Activated naive CD8-positive, alpha-beta T cell treated with anti-CD3 and anti-CD28 coated beads, Interleukin-2, amount 50 U/mL, for 24 hours (primary cell): Measurements from ENCODE around the gene RARRES2.

Experiments used
- ATAC-seq: fragments of 150-1000 bp; cut with Tn5 transposase; one replicate; pipeline ENCODE4 v1.10.0; 2021
- DNase-seq: peaks from one replicate; pipeline ENCODE4 v3.0.0; 2021
- H3K27ac Mint-ChIP-seq: one replicate; pipeline ENCODE4 v1.8.0; 2021; ENCODE audit warnings: mild to moderate bottlenecking, mixed read lengths
- H3K27me3 Mint-ChIP-seq: one replicate; pipeline ENCODE4 v1.8.0; 2021; ENCODE audit warnings: mixed read lengths
- H3K36me3 Mint-ChIP-seq: one replicate; pipeline ENCODE4 v1.8.0; 2021; ENCODE audit warnings: low read depth, mixed read lengths
- H3K4me1 Mint-ChIP-seq: one replicate; pipeline ENCODE4 v1.8.0; 2021; ENCODE audit warnings: mixed read lengths
- H3K4me3 Mint-ChIP-seq: one replicate; pipeline ENCODE4 v1.8.0; 2021; ENCODE audit warnings: mild to moderate bottlenecking, moderate library complexity, mixed read lengths
- H3K9me3 Mint-ChIP-seq: one replicate; pipeline ENCODE4 v1.8.0; 2021; ENCODE audit warnings: mixed read lengths

Gene RARRES2

GRCh38 chr7:150340875-150341262 is 560 bp downstream of the RARRES2 start:
- Mint-ChIP-seq H3K27ac (no peak overlapping the region), H3K4me1 (peaks cover 9% of the 10 kb centered on the region), H3K9me3 (no peaks in the 10 kb centered on the region), H3K27me3 (peaks cover 39% of the 10 kb centered on the region), H3K36me3 (peaks cover 4% of the 10 kb centered on the region), H3K4me3 (no peak overlapping the region)
- no peak for ATAC-seq
- DNase-seq: no peak

GRCh38 chr7:150340024-150340749 is 1.2 kb downstream of the RARRES2 start:
- Mint-ChIP-seq H3K27me3 (peaks cover 37% of the 10 kb centered on the region), H3K4me1 (peaks cover 9% of the 10 kb centered on the region), H3K36me3 (peaks cover 4% of the 10 kb centered on the region), H3K27ac (no peak overlapping the region), H3K9me3 (no peaks in the 10 kb centered on the region), H3K4me3 (no peak overlapping the region)
- DNase-seq (peak; percentile 26), ATAC-seq (peak; percentile 44)

- H3K36me3 Mint-ChIP-seq: peaks cover 4% of the 10 kb centered on the region
- no peak overlapping the region for H3K27ac Mint-ChIP-seq
- no peak for ATAC-seq
- no peak for DNase-seq
- no peaks in the 10 kb centered on the region for H3K9me3 Mint-ChIP-seq
- H3K4me3 Mint-ChIP-seq: no peak overlapping the region
- peaks cover 9% of the 10 kb centered on the region for H3K4me1 Mint-ChIP-seq
- H3K27me3 Mint-ChIP-seq: peaks cover 37% of the 10 kb centered on the region
Observed at GRCh38 chr7:150339409-150339809, 2.0 kb downstream of the RARRES2 start.

- no peak for DNase-seq
- Mint-ChIP-seq H3K4me3 (no peak overlapping the region), H3K4me1 (peaks cover 9% of the 10 kb centered on the region), H3K27me3 (peaks cover 31% of the 10 kb centered on the region), H3K36me3 (peaks cover 6% of the 10 kb centered on the region), H3K9me3 (no peaks in the 10 kb centered on the region), H3K27ac (no peak overlapping the region)
- no peak for ATAC-seq
Observed at GRCh38 chr7:150338166-150338829, 3.1 kb downstream of the RARRES2 start.

GRCh38 chr7:150337659-150338081 is 3.8 kb downstream of the RARRES2 start:
- Mint-ChIP-seq H3K4me3 (no peak overlapping the region), H3K9me3 (no peaks in the 10 kb centered on the region), H3K27me3 (peaks cover 25% of the 10 kb centered on the region), H3K4me1 (peaks cover 9% of the 10 kb centered on the region), H3K27ac (no peak overlapping the region), H3K36me3 (peaks cover 6% of the 10 kb centered on the region)
- ATAC-seq (no peak), DNase-seq (no peak)

GRCh38 chr7:150337179-150337578 is 4.2 kb downstream of the RARRES2 start:
- H3K9me3 Mint-ChIP-seq: no peaks in the 10 kb centered on the region
- no peak for DNase-seq
- peaks cover 22% of the 10 kb centered on the region for H3K27me3 Mint-ChIP-seq
- H3K4me3 Mint-ChIP-seq: no peak overlapping the region
- H3K27ac Mint-ChIP-seq: no peak overlapping the region
- ATAC-seq: no peak
- peaks cover 6% of the 10 kb centered on the region for H3K36me3 Mint-ChIP-seq
- peaks cover 9% of the 10 kb centered on the region for H3K4me1 Mint-ChIP-seq

- H3K4me3 Mint-ChIP-seq: no peak overlapping the region
- peaks cover 6% of the 10 kb centered on the region for H3K36me3 Mint-ChIP-seq
- no peak for ATAC-seq
- no peak for DNase-seq
- peaks cover 18% of the 10 kb centered on the region for H3K27me3 Mint-ChIP-seq
- H3K9me3 Mint-ChIP-seq: no peaks in the 10 kb centered on the region
- H3K27ac Mint-ChIP-seq: no peak overlapping the region
- peaks cover 9% of the 10 kb centered on the region for H3K4me1 Mint-ChIP-seq
Observed at GRCh38 chr7:150336746-150337145, 4.7 kb downstream of the RARRES2 start.

- H3K9me3 Mint-ChIP-seq: no peaks in the 10 kb centered on the region
- peaks cover 14% of the 10 kb centered on the region for H3K27me3 Mint-ChIP-seq
- peaks cover 8% of the 10 kb centered on the region for H3K4me1 Mint-ChIP-seq
- peaks cover 8% of the 10 kb centered on the region for H3K36me3 Mint-ChIP-seq
- ATAC-seq (no peak), DNase-seq (no peak)
- no peak overlapping the region for H3K4me3 Mint-ChIP-seq
- no peak overlapping the region for H3K27ac Mint-ChIP-seq
Observed at GRCh38 chr7:150335774-150336112, 5.7 kb downstream of the RARRES2 start.

GRCh38 chr7:150335108-150335773 is 6.2 kb downstream of the RARRES2 start:
- Mint-ChIP-seq H3K4me1 (peaks cover 6% of the 10 kb centered on the region), H3K27me3 (peaks cover 11% of the 10 kb centered on the region), H3K27ac (no peak overlapping the region), H3K36me3 (peaks cover 8% of the 10 kb centered on the region), H3K9me3 (no peaks in the 10 kb centered on the region), H3K4me3 (no peak overlapping the region)
- DNase-seq (no peak), ATAC-seq (no peak)

- ATAC-seq (no peak), DNase-seq (no peak)
- Mint-ChIP-seq H3K9me3 (no peaks in the 10 kb centered on the region), H3K36me3 (peaks cover 8% of the 10 kb centered on the region), H3K27ac (no peak overlapping the region), H3K4me3 (no peak overlapping the region), H3K4me1 (no peaks in the 10 kb centered on the region), H3K27me3 (peaks cover under 1% of the 10 kb centered on the region)
Observed at GRCh38 chr7:150334108-150334507, 7.3 kb downstream of the RARRES2 start.

- no peak overlapping the region for H3K27ac Mint-ChIP-seq
- peaks cover 13% of the 10 kb centered on the region for H3K36me3 Mint-ChIP-seq
- no peak overlapping the region for H3K4me3 Mint-ChIP-seq
- no peaks in the 10 kb centered on the region for H3K27me3 Mint-ChIP-seq
- ATAC-seq (no peak), DNase-seq (no peak)
- H3K9me3 Mint-ChIP-seq: no peaks in the 10 kb centered on the region
- H3K4me1 Mint-ChIP-seq: no peaks in the 10 kb centered on the region
Observed at GRCh38 chr7:150333659-150334058, 7.8 kb downstream of the RARRES2 start.

- no peaks in the 10 kb centered on the region for H3K4me1 Mint-ChIP-seq
Observed at GRCh38 chr7:150332852-150333635, 8.4 kb downstream of the RARRES2 start.

GRCh38 chr7:150330211-150330885 is 11.1 kb downstream of the RARRES2 start:
- H3K27ac Mint-ChIP-seq: no peak overlapping the region
- no peak overlapping the region for H3K4me3 Mint-ChIP-seq
- peaks cover 24% of the 10 kb centered on the region for H3K36me3 Mint-ChIP-seq
- H3K9me3 Mint-ChIP-seq: no peaks in the 10 kb centered on the region
- ATAC-seq (no peak), DNase-seq (no peak)
- no peaks in the 10 kb centered on the region for H3K4me1 Mint-ChIP-seq
- no peaks in the 10 kb centered on the region for H3K27me3 Mint-ChIP-seq

More at GRCh38 chr7:150332852-150333635, 8.4 kb downstream of the RARRES2 start:
- H3K9me3 Mint-ChIP-seq: no peaks in the 10 kb centered on the region
- ATAC-seq (no peak), DNase-seq (no peak)
- no peak overlapping the region for H3K4me3 Mint-ChIP-seq
- peaks cover 13% of the 10 kb centered on the region for H3K36me3 Mint-ChIP-seq
- H3K27me3 Mint-ChIP-seq: no peaks in the 10 kb centered on the region
- H3K27ac Mint-ChIP-seq: no peak overlapping the region
